ENCODE results near the gene PTPN20. TPM values are rescaled to one million over a fixed set of nuclear protein-coding genes. Genes with fewer than 3 reads are reported as not detected.
A peak's percentile ranks its signal among the peaks of the same experiment; 100 is the strongest.

The PTPN20 gene
- total and polyA plus RNA-seq, 8 donors: 0.37 to 15.2 (median 1.6) TPM; not detected in 2

DNA sequence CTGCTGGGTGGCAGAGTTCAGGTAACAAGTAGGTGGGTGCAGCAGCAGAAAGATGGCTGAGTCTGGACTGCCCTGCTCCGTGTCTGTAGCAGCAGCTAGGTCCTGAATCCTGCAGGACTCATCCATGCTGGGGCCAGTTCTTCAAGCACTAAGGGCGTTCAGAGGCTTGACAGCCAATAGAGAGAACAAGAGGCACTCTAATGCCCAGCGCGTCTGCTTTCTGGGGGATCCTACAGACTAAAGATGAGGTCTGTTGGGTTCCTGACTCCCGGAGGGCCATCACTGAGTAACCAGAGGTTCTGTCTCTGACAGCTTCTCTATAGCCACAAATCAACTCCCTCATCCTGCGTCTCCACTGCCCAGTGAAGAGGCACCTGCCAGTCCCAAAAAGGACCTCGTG is 125.5 kb downstream of the PTPN20 start:
- no peaks in the 10 kb centered on the region for H3K4me1 ChIP-seq
- no peak for TF ChIP-seq CTCF (IDR thresholded peaks at IDR 0.05)
- TF ChIP-seq EP300 (IDR thresholded peaks at IDR 0.05): no peak
- H3K27ac ChIP-seq: no peak overlapping the region
- WGBS, 5 donors: 83 to 93% (median 89%) methylated on average over 7 of the region's 7 CpGs
- no peaks in the 10 kb centered on the region for H3K36me3 ChIP-seq
- DNase-seq: no peak
- no peak overlapping the region for H3K4me3 ChIP-seq
- intact Hi-C loops (cut with DNase I; ENCODE audit: low total_unique reads): no loop called here
- H3K9me3 ChIP-seq: no peaks in the 10 kb centered on the region
- H3K27me3 ChIP-seq: peaks cover 0 to 11% (median 0%) of the 10 kb centered on the region in 3 donors

- intact Hi-C loops (cut with DNase I; ENCODE audit: low total_unique reads): no loop called here
- Histone ChIP-seq H3K27me3 (peaks cover 0 to 11% (median 0%) of the 10 kb centered on the region in 3 donors), H3K9me3 (no peaks in the 10 kb centered on the region), H3K36me3 (no peaks in the 10 kb centered on the region), H3K4me3 (no peak overlapping the region), H3K4me1 (no peaks in the 10 kb centered on the region), H3K27ac (no peak overlapping the region)
- no peak for TF ChIP-seq EP300 (IDR thresholded peaks at IDR 0.05)
- TF ChIP-seq CTCF (IDR thresholded peaks at IDR 0.05): no peak
- TF ChIP-seq POLR2AphosphoS5 (IDR thresholded peaks at IDR 0.05): no peak
- TF ChIP-seq POLR2A (IDR thresholded peaks at IDR 0.05): no peak
- no peak for DNase-seq
- WGBS, 5 donors: 74 to 84% (median 77%) methylated on average over 9 to 10 of the region's 10 CpGs
These were observed 126.6 kb downstream of the PTPN20 start for GRCh38 chr10:47037654-47038425.

DNA sequence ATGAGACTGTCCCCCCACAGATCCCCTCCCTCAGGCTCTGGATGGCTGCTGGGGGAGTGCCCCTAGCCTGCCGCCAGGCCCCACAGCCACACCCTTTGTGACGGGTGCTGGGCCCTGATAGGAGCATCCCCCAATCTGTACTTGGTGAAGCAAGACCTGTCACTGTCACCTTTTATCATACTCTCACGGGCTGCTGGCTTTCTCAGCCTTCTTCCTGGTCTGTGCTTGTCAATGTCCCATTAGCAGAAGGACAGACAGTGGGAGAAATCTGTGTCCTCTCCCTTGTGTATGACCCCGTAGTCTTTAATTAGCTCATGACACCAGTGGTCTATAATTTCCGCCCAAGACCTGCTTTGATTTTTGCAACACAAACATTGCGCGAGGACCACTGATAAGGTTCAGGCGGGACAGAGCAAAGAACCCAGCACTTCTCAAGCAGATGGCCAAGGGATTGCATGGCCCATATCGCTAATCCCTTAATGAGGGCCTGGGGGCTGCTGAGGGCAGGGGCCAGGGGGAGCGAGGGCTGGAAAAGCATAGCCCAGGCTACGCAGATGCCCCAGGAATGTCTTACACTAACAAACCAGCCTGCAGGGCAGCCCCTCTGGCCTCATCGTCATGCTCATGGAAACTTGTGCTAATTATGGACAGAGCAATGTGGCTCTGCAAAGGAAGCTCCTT is 127.8 kb downstream of the PTPN20 start:
- TF ChIP-seq CTCF (IDR thresholded peaks at IDR 0.05) (no peak), POLR2A (IDR thresholded peaks at IDR 0.05) (no peak), EP300 (IDR thresholded peaks at IDR 0.05) (no peak), POLR2AphosphoS5 (IDR thresholded peaks at IDR 0.05) (no peak)
- H3K27ac ChIP-seq: no peak overlapping the region
- no peaks in the 10 kb centered on the region for H3K9me3 ChIP-seq
- no peaks in the 10 kb centered on the region for H3K36me3 ChIP-seq
- peaks cover 0 to 11% (median 0%) of the 10 kb centered on the region in 3 donors for H3K27me3 ChIP-seq
- no peaks in the 10 kb centered on the region for H3K4me1 ChIP-seq
- DNase-seq: peak in 1 of 2 donors; percentile 38
- WGBS, 5 donors: 39 to 58% (median 52%) methylated on average over 12 of the region's 12 CpGs
- H3K4me3 ChIP-seq: no peak overlapping the region
- intact Hi-C loops (cut with DNase I; ENCODE audit: low total_unique reads): no loop called here

DNA sequence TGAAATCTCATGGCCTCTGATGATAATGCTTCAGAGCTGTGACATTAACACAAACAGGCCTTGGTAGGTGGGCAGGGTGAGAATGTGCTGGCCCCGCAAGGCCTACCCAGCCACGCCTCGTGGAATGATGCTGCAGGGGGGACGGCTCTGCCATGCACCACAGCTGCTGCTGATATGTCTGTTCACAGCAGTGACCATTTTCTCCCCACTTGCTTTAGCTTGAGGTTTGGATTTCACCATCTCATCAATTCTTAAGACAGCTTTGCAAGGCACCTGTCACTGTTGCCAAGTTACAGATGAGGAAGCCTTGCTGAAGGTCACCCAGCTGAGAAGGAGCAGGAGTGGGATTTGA is 128.3 kb downstream of the PTPN20 start:
- Histone ChIP-seq H3K9me3 (no peaks in the 10 kb centered on the region), H3K4me3 (no peak overlapping the region), H3K36me3 (no peaks in the 10 kb centered on the region), H3K27ac (no peak overlapping the region), H3K27me3 (peaks cover 0 to 11% (median 0%) of the 10 kb centered on the region in 3 donors), H3K4me1 (no peaks in the 10 kb centered on the region)
- no peak for DNase-seq
- TF ChIP-seq POLR2A (IDR thresholded peaks at IDR 0.05): no peak
- no peak for TF ChIP-seq CTCF (IDR thresholded peaks at IDR 0.05)
- no peak for TF ChIP-seq POLR2AphosphoS5 (IDR thresholded peaks at IDR 0.05)
- TF ChIP-seq EP300 (IDR thresholded peaks at IDR 0.05): no peak
- 54 to 79% (median 78%) methylated on average over 3 to 4 of the region's 4 CpGs for WGBS, 5 donors
- intact Hi-C loops (cut with DNase I; ENCODE audit: low total_unique reads): no loop called here
